Activated T-cell treated with anti-CD3 and anti-CD28 coated beads for 48 hours (primary cell): ENCODE measurements around the gene ZNF248.
"Not testable (repeated sequence)": the region's sequence is repeated elsewhere in the genome, so short reads cannot be mapped to it uniquely, and the experiment has no call there.

Source experiments
- DNase-seq: peaks from one replicate; pipeline ENCODE4 v3.0.0-alpha.2; 2020; ENCODE audit warnings: low read depth

Gene ZNF248

GRCh38 chr10:37739181-37739580 lies 118.2 kb downstream of the ZNF248 start:
- no peak for DNase-seq

- not testable (repeated sequence) for DNase-seq
Measured at GRCh38 chr10:37738241-37738640, 119.2 kb downstream of the ZNF248 start.

- no peak for DNase-seq
Measured at GRCh38 chr10:37737336-37737735, 120.1 kb downstream of the ZNF248 start.

- DNase-seq = no peak
Measured at GRCh38 chr10:37736120-37736519, 121.3 kb downstream of the ZNF248 start.

- no peak for DNase-seq
Measured at GRCh38 chr10:37734971-37735370, 122.4 kb downstream of the ZNF248 start.
